ENCODE data around the gene ARID2.

ARID2 gene

GRCh38 chr12:45827974-45828373, 98.5 kb downstream of the ARID2 start:
- TF ChIP-seq CTCF (IDR thresholded peaks at IDR 0.05; ENCODE audit: low read depth, low read length) = no peak
- no peak for DNase-seq (ENCODE audit: extremely low read depth, low read depth)

- no peak for TF ChIP-seq CTCF (IDR thresholded peaks at IDR 0.05; ENCODE audit: low read depth, low read length)
- no peak for DNase-seq (ENCODE audit: extremely low read depth, low read depth)
These were observed 98.9 kb downstream of the ARID2 start for GRCh38 chr12:45828402-45828801.

GRCh38 chr12:45831590-45831989, 102.1 kb downstream of the ARID2 start:
- no peak for TF ChIP-seq CTCF (IDR thresholded peaks at IDR 0.05; ENCODE audit: low read depth, low read length)
- no peak for DNase-seq (ENCODE audit: extremely low read depth, low read depth)

DNA sequence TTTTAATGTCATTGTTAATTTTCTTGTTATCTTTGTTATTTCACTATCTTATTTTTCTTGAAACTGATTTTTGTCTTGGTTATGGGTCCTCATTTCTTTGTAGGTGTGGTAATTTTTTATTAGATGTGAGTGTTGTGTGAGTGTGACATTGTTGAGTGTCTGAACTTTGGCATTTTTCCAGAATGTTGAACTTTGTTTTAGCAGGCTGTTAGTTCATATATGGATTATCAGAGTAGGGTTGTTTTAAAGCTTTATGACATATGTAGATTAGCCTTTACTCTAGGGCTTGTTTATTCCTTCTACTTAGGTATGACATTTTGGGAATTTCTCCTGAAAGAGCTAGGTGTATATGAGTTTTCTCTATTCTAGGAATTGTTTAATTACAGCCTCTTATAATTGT, 103.9 kb downstream of the ARID2 start:
- no peak for DNase-seq (ENCODE audit: extremely low read depth, low read depth)
- TF ChIP-seq CTCF (IDR thresholded peaks at IDR 0.05; ENCODE audit: low read depth, low read length) = no peak

DNA sequence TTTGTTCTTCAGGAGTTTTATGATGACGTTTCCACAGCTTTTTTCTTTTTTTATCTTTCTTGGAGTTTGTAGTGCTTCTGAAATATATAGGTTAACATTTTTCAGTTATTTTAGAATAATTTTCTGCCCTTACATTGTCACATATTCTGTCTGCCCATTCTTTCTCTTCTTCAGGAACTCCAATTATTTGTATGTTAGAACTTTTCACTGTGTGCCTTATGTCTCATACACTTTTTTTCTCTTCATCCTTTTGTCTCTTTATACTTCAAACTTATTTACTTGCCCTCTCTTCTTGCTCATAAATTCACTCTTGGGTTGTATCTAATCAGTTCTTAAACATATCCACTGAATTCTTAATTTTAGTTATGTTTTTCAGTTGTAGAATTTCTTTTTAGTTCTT, 105.3 kb downstream of the ARID2 start:
- no peak for TF ChIP-seq CTCF (IDR thresholded peaks at IDR 0.05; ENCODE audit: low read depth, low read length)
- DNase-seq (ENCODE audit: extremely low read depth, low read depth) = no peak

GRCh38 chr12:45839917-45840316, 110.4 kb downstream of the ARID2 start:
- no peak for TF ChIP-seq CTCF (IDR thresholded peaks at IDR 0.05; ENCODE audit: low read depth, low read length)
- DNase-seq (ENCODE audit: extremely low read depth, low read depth) = no peak

DNA sequence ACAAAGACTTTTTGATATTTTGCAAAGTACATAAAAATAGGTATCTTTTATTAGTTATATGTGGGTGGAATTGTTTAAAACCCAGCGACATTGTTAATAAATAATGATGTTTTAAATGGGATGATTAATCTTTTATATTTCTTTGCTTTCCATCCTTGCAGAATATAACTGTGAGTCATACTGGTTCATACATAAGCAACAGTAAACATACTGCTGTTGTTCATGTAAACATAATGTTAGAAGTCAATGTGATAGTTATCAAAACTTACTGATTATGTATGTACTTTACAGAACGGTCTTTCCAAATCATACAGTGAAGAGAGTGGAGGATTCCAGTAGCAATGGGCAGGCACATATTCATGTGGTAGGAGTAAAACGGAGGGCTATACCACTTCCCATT, 119.8 kb downstream of the ARID2 start:
- no peak for DNase-seq (ENCODE audit: extremely low read depth, low read depth)
- TF ChIP-seq CTCF (IDR thresholded peaks at IDR 0.05; ENCODE audit: low read depth, low read length) = no peak

All from AG09319 (cell line).